IMR-90 (cell line): Measurements from ENCODE around the gene KCNQ1. TPM values are rescaled to one million over a fixed set of nuclear protein-coding genes. Genes with fewer than 3 reads are reported as not detected.

Experiments used
- ATAC-seq: fragments of 200-7000 bp; cut with Tn5 transposase; 2 replicates; pipeline ENCODE4 v1.9.1; 2020; ENCODE audit warnings: low read depth, mild to moderate bottlenecking, moderate library complexity
- BruUV-seq: library from RNA; stranded (reverse); fragments of 400-500 nt; replicated peaks from 2 replicates; lab custom pipeline; 2021; lab: Mats Ljungman, UMichigan
- CTCF ChIA-PET: fragments of 300-600 bp; formaldehyde crosslinking; extraction: SDS; loops from one replicate; lab custom pipeline; 2021; ENCODE audit warnings: antibody characterized with exemption; lab: Yijun Ruan, JAX
- POLR2A ChIA-PET: fragments of 300-600 bp; sonication (Branson Sonifier 250); formaldehyde crosslinking; loops from one replicate; lab custom pipeline; 2022; ENCODE audit warnings: antibody characterized with exemption; ENCODE audit not compliant: unreplicated experiment; lab: Charles Lee
- DNase-seq: peaks from one replicate; pipeline ENCODE4 v3.0.0; 2013
- H2AFZ ChIP-seq: replicated peaks from 2 replicates; pipeline ENCODE3; 2013; ENCODE audit warnings: low read length, mild to moderate bottlenecking; ENCODE audit not compliant: poor library complexity
- H2AK5ac ChIP-seq: 2 replicates; pipeline ENCODE4 v1.6.1; 2013; ENCODE audit warnings: low read depth, low read length, inconsistent platforms
- H2AK9ac ChIP-seq: replicated peaks from 2 replicates; pipeline ENCODE3; 2013; ENCODE audit warnings: mild to moderate bottlenecking, low read depth, low read length, moderate library complexity; ENCODE audit not compliant: poor library complexity
- H2BK120ac ChIP-seq: 2 replicates; pipeline ENCODE4 v1.6.1; 2013; ENCODE audit warnings: low read depth, low read length, inconsistent platforms
- H2BK15ac ChIP-seq: 3 replicates; pipeline ENCODE4 v1.6.1; 2013; ENCODE audit warnings: low read depth, low read length, inconsistent platforms
- H2BK20ac ChIP-seq: 2 replicates; pipeline ENCODE4 v1.6.1; 2013; ENCODE audit warnings: low read depth, mild to moderate bottlenecking, inconsistent platforms, low read length, moderate library complexity
- H2BK5ac ChIP-seq: 2 replicates; pipeline ENCODE4 v1.6.1; 2013; ENCODE audit warnings: mild to moderate bottlenecking, low read depth, low read length, inconsistent platforms; ENCODE audit not compliant: poor library complexity, severe bottlenecking
- H3K14ac ChIP-seq: replicated peaks from 2 replicates; pipeline ENCODE4 v1.6.1; 2013; ENCODE audit warnings: low read depth, low read length, inconsistent platforms
- H3K18ac ChIP-seq: 2 replicates; pipeline ENCODE4 v1.6.1; 2013; ENCODE audit warnings: low read depth, low read length, control low read depth
- H3K23ac ChIP-seq: 2 replicates; pipeline ENCODE4 v1.6.1; 2013; ENCODE audit warnings: low read depth, low read length, inconsistent platforms
- H3K27ac ChIP-seq: 2 replicates; pipeline ENCODE4 v1.5.1; 2013; ENCODE audit warnings: mild to moderate bottlenecking, control low read depth, low read length; ENCODE audit not compliant: insufficient read depth
- H3K27me3 ChIP-seq: 2 replicates; pipeline ENCODE4 v1.6.1; 2013; ENCODE audit warnings: low read length; ENCODE audit not compliant: control insufficient read depth, insufficient read depth
- H3K36me3 ChIP-seq: 2 replicates; pipeline ENCODE4 v1.6.1; 2013; ENCODE audit warnings: low read length, mixed read lengths; ENCODE audit not compliant: control insufficient read depth, insufficient read depth
- H3K4ac ChIP-seq: 2 replicates; pipeline ENCODE4 v1.6.1; 2013; ENCODE audit warnings: low read depth, low read length, inconsistent platforms
- H3K4me1 ChIP-seq: 2 replicates; pipeline ENCODE4 v1.6.1; 2013; ENCODE audit warnings: low read length, mixed read lengths; ENCODE audit not compliant: control insufficient read depth, insufficient read depth
- H3K4me2 ChIP-seq: 2 replicates; pipeline ENCODE4 v1.6.1; 2013; ENCODE audit warnings: low read depth, mild to moderate bottlenecking, control low read depth, low read length, moderate library complexity
- H3K4me3 ChIP-seq: 2 replicates; pipeline ENCODE4 v1.5.1; 2013; ENCODE audit warnings: low read depth, mild to moderate bottlenecking, control low read depth, low read length, moderate library complexity; ENCODE audit not compliant: insufficient read depth
- H3K56ac ChIP-seq: 2 replicates; pipeline ENCODE4 v1.6.1; 2013; ENCODE audit warnings: low read length, inconsistent platforms; ENCODE audit not compliant: insufficient read depth; ENCODE audit errors: extremely low read depth
- H3K79me1 ChIP-seq, 2 experiments: 2 replicates each; pipeline ENCODE4 v1.6.1; 2013; ENCODE audit warnings: low read length in 2 of 2, inconsistent platforms in 1 of 2, low read depth in 1 of 2
- H3K9ac ChIP-seq: 2 replicates; pipeline ENCODE4 v1.6.1; 2013; ENCODE audit warnings: low read depth, low read length, control low read depth
- H3K9me1 ChIP-seq: 2 replicates; pipeline ENCODE4 v1.6.1; 2013; ENCODE audit warnings: low read length, inconsistent platforms; ENCODE audit not compliant: insufficient read depth
- H3K9me3 ChIP-seq: 2 replicates; pipeline ENCODE4 v1.6.1; 2013; ENCODE audit warnings: low read length; ENCODE audit not compliant: control insufficient read depth, insufficient read depth
- H4K20me1 ChIP-seq: 2 replicates; pipeline ENCODE4 v1.6.1; 2013; ENCODE audit warnings: low read length, inconsistent platforms; ENCODE audit not compliant: insufficient read depth
- H4K5ac ChIP-seq: 2 replicates; pipeline ENCODE4 v1.6.1; 2013; ENCODE audit warnings: mild to moderate bottlenecking, low read depth, low read length, control low read depth
- H4K8ac ChIP-seq, 2 experiments: 2 replicates each; pipeline ENCODE4 v1.6.1; 2013; ENCODE audit warnings: low read depth in 2 of 2, low read length in 2 of 2, control low read depth in 1 of 2, inconsistent platforms in 1 of 2
- H4K91ac ChIP-seq: 2 replicates; pipeline ENCODE4 v1.6.1; 2013; ENCODE audit warnings: low read depth, low read length, inconsistent platforms; ENCODE audit not compliant: insufficient read depth
- CEBPB ChIP-seq: IDR thresholded peaks from 2 replicates; pipeline ENCODE4 v1.6.1; 2012; ENCODE audit warnings: low read depth, low read length, improper control_type of control experiment
- MAFK ChIP-seq: IDR thresholded peaks from 2 replicates; pipeline ENCODE4 v1.6.1; 2012; ENCODE audit warnings: low read depth, low read length, improper control_type of control experiment
- RFX5 ChIP-seq: IDR thresholded peaks from 2 replicates; pipeline ENCODE4 v1.8.0; 2012; ENCODE audit warnings: low read depth, mild to moderate bottlenecking, low read length, moderate library complexity
- WGBS, 2 experiments: methylation state at CpG; one replicate each; pipeline versions ENCODE4 v1.1.5 to v1.1.7; 2013; ENCODE audit warnings: missing lambda C conversion rate in 2 of 2; ENCODE audit not compliant: insufficient read length in 1 of 2; ENCODE audit errors: extremely low coverage in 2 of 2; 5-methylcytosine and 5-hydroxymethylcytosine counted together
- dilution Hi-C: fragments of 300-500 bp; cut with HindIII; formaldehyde crosslinking; loops from one replicate; pipeline ENCODE4 v1.14.3; 2018; ENCODE audit warnings: low sequenced_read_pairs; ENCODE audit not compliant: unreplicated experiment
- in situ Hi-C: fragments of 300-500 bp; cut with MboI; formaldehyde crosslinking; loops from 3 replicates; pipeline ENCODE4 v1.14.3; 2019; ENCODE audit warnings: low sequenced_read_pairs, inconsistent platforms, mixed read lengths
- intact Hi-C: fragments of 100-400 bp; cut with micrococcal nuclease; formaldehyde crosslinking; loops from 2 replicates; pipeline ENCODE4 v1.10.0; 2022
- polyA plus RNA-seq, 3 experiments: library from polyadenylated mRNA; depleted of rRNA; stranded (reverse); fragments of >200 nt; gene quantifications; 2 replicates each; pipeline ENCODE4 v1.2.3, GENCODE V29; 2012; ENCODE audit warnings: low replicate concordance in 1 of 3
- total RNA-seq: library from RNA; depleted of rRNA; stranded (reverse); fragments of >200 nt; gene quantifications from 2 replicates; pipeline ENCODE4 v1.2.3, GENCODE V29; 2012
- TF ChIP-seq, protein P1 (sequence below): conservative IDR thresholded peaks from 2 replicates; pipeline ENCODE4 v1.5.1; 2012; ENCODE audit warnings: mild to moderate bottlenecking, low read depth, low read length, improper control_type of control experiment
- TF ChIP-seq, protein P2 (sequence below): fragments of 150-350 bp; IDR thresholded peaks from 2 replicates; pipeline ENCODE4 v1.6.1; 2016; ENCODE audit warnings: low read depth, mild to moderate bottlenecking, low read length, moderate library complexity, borderline replicate concordance

The KCNQ1 gene
- total and polyA plus RNA-seq, 2 of the 4 experiments (the other 2 are of a cell fraction) = 0.07 TPM; not detected in 1

DNA sequence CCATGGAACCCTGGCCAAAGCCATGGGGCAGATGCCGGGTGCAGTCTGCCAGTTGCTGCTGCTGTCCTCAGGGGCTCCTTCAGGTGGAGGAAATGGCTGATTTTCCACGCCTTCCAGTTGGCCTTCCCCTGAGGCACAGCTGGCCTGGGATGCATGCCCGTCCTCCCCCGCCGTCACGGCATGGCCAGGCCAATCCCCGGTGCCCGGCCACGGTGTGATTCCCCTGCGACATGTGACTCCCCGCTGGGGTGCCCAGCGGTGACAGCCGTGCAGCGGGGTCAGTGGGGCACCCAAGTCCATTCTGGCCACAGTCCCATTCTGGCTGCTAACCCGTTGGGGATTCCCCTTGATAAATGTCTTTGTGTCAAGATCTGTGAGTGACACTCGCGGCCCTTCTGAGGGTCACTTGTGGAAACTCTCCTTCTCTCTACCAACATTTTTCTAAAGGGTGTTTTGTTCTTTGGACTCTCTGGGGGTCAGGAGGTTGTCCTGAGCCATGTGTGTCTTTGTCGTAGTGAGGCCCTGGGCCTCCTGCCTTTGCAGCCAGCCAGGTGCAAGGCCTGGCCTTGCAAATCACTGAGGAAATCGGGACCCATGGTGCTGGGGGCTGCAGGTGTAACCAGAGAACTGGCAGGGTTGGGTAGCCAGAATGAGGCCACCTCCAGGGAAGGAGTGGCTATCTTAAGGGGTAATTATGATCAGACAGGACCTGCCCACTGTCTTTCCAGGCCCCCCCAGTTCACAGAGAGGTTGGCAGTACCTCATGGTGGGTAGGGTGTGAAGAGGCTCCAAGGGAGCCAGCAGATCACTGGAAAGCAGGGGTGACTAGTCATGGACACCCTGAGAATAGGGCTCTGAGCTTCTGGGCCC is 217.9 kb downstream of the KCNQ1 start:
- no peak for DNase-seq
- Histone ChIP-seq H2BK5ac (no peak overlapping the region), H2BK120ac (no peak overlapping the region), H3K36me3 (peaks cover 10% of the 10 kb centered on the region; the same call in 1 of the 2 replicates), H4K8ac (no peak overlapping the region), H4K5ac (no peak overlapping the region), H2AFZ (no peak overlapping the region), H2AK5ac (no peak overlapping the region), H2BK15ac (no peak overlapping the region), H3K4me2 (no peak overlapping the region), H2AK9ac (no peak overlapping the region), H3K14ac (no peak overlapping the region), H3K56ac (no peak overlapping the region), H3K9me1 (no peaks in the 10 kb centered on the region), H3K4me3 (no peak overlapping the region), H2BK20ac (no peak overlapping the region), H3K4me1 (no peaks in the 10 kb centered on the region), H3K4ac (no peak overlapping the region), H4K91ac (no peak overlapping the region), H3K9me3 (peaks cover 43% of the 10 kb centered on the region), H3K9ac (no peak overlapping the region), H3K23ac (no peak overlapping the region), H4K20me1 (peaks cover 16% of the 10 kb centered on the region), H3K18ac (no peak overlapping the region), H3K27me3 (no peaks in the 10 kb centered on the region; the same call in 1 of the 2 replicates), H3K27ac (no peak overlapping the region), H3K79me1 (0 out of 4 replicates have a peak, but pooled peaks cover 5 to 17% of the 10 kb centered on the region in 2 experiments)
- in situ Hi-C loops = no loop called here
- intact Hi-C loops = no loop called here
- no peak for ATAC-seq
- 87% methylated on average over 5 of the region's 19 CpGs; no CpG with 5 or more reads in 1 of the 2 experiments for WGBS, 2 experiments
- POLR2A ChIA-PET = no interaction called here
- TF ChIP-seq, protein P1, sequence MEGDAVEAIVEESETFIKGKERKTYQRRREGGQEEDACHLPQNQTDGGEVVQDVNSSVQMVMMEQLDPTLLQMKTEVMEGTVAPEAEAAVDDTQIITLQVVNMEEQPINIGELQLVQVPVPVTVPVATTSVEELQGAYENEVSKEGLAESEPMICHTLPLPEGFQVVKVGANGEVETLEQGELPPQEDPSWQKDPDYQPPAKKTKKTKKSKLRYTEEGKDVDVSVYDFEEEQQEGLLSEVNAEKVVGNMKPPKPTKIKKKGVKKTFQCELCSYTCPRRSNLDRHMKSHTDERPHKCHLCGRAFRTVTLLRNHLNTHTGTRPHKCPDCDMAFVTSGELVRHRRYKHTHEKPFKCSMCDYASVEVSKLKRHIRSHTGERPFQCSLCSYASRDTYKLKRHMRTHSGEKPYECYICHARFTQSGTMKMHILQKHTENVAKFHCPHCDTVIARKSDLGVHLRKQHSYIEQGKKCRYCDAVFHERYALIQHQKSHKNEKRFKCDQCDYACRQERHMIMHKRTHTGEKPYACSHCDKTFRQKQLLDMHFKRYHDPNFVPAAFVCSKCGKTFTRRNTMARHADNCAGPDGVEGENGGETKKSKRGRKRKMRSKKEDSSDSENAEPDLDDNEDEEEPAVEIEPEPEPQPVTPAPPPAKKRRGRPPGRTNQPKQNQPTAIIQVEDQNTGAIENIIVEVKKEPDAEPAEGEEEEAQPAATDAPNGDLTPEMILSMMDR = no peak
- TF ChIP-seq, protein P2, sequence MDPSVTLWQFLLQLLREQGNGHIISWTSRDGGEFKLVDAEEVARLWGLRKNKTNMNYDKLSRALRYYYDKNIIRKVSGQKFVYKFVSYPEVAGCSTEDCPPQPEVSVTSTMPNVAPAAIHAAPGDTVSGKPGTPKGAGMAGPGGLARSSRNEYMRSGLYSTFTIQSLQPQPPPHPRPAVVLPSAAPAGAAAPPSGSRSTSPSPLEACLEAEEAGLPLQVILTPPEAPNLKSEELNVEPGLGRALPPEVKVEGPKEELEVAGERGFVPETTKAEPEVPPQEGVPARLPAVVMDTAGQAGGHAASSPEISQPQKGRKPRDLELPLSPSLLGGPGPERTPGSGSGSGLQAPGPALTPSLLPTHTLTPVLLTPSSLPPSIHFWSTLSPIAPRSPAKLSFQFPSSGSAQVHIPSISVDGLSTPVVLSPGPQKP = no peak
- no peak for TF ChIP-seq RFX5
- TF ChIP-seq CEBPB = no peak
- TF ChIP-seq MAFK = no peak
- CTCF ChIA-PET = no interaction called here
- dilution Hi-C loops = no loop called here
- no TSS peak for BruUV-seq
